ENCODE data around the gene NPIPA3. TPM values are rescaled to one million over a fixed set of nuclear protein-coding genes. Genes with fewer than 3 reads are reported as not detected.
A peak's percentile ranks its signal among the peaks of the same experiment; 100 is the strongest.
"Not testable (repeated sequence)": the region's sequence is repeated elsewhere in the genome, so short reads cannot be mapped to it uniquely, and the experiment has no call there.

NPIPA3 gene
- 1 to 10 TPM in 1 of 4 donors, under 1 TPM in 2, not detected in 1; 0.21 to 1.6 (median 0.78) TPM for polyA plus RNA-seq
- long read RNA-seq, donor 1 = 0 reads
- long read RNA-seq, donor 2 = 0 reads
- long read RNA-seq, donor 3 = 0 reads
- long read RNA-seq, donor 4 = 0 reads
- long read RNA-seq, donor 5 = 0 reads
- long read RNA-seq, donor 6 = 0 reads
- long read RNA-seq, donor 7 = 0 reads
- long read RNA-seq, donor 8 = 0 reads
- long read RNA-seq, donor 9 = 0 reads
- long read RNA-seq, donor 10 = 0 reads

DNA sequence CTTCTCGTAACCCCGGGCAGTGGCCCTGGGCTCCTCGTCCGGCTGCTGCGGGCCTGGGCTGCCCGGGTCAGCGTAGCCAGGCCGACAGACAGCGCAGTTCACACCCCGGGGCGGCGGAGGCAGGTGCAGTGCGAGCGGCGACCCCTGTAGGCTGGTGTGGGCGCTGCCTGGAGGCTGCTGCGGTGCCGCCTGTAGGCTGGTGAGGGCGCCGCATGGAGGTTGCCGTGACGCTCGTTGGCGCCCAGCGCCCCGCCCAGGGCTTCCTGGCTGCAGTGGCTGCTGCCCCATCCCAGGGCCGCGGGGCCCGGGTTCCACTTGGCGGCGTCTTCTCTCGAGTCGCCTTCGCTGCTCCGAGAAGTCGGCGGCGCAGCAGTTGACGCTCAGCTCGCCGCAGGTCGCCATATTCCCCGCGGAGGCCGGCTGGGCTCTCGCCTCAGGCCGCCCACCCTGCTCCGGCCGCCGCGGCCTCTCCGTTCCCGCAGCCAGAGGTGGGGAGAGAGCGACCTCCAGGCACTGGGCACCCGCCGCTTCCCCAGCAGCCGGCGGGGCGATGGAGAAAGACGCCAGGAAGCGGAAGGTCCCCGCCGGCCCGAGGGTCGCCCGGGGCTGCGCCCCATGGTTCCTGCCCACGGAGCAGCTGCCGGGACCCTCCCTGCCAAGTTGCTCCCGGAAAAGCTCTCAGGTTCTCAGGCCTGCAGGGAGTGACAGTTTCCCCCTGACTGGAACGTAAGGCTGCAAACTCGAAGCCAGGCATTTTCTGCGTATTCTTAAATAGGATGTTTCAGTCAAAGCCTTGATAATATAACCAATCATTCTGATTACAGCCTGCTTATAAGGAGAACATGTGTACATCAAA lies at the start of gene NPIPA3:
TSS of gene NPIPA3 (plus strand) at position 256 of the 856 bp plus-strand sequence. CDS start 5,533 bp downstream, outside the sequence.
- H3K27ac ChIP-seq (ENCODE audit: low read depth in 1 of 3, low read length in 2 of 3); H3K27me3 ChIP-seq (ENCODE audit: control insufficient read depth in 3 of 3, insufficient read depth in 3 of 3, low read length in 3 of 3); H3K9me3 ChIP-seq (ENCODE audit: control insufficient read depth in 2 of 2, insufficient read depth in 1 of 2, low read depth in 1 of 2, low read length in 1 of 2); H3K36me3 ChIP-seq (ENCODE audit: control insufficient read depth in 3 of 3, insufficient read depth in 2 of 3, low read depth in 1 of 3, low read length in 3 of 3); FAIRE-seq; H3K4me1 ChIP-seq (ENCODE audit: control insufficient read depth in 3 of 3, insufficient read depth in 2 of 3, low read depth in 1 of 3, low read length in 2 of 3); DNase-seq; H3K4me3 ChIP-seq (ENCODE audit: low read depth in 1 of 3, low read length in 3 of 3): not testable (repeated sequence)
- no CpG with 5 or more reads among the region's 73 CpGs for WGBS, 3 donors

GRCh38 chr16:14658063-14658462 lies 45.1 kb upstream of the NPIPA3 start:
- Histone ChIP-seq H3K27ac (ENCODE audit: low read depth in 1 of 3, low read length in 2 of 3) (peak overlapping the region in 2 of 3 donors; percentile 25 to 90), H3K9me3 (ENCODE audit: control insufficient read depth in 2 of 2, insufficient read depth in 1 of 2, low read depth in 1 of 2, low read length in 1 of 2) (no peaks in the 10 kb centered on the region), H3K4me3 (ENCODE audit: low read depth in 1 of 3, low read length in 3 of 3) (no peak overlapping the region), H3K27me3 (ENCODE audit: control insufficient read depth in 3 of 3, insufficient read depth in 3 of 3, low read length in 3 of 3) (no peaks in the 10 kb centered on the region), H3K36me3 (ENCODE audit: control insufficient read depth in 3 of 3, insufficient read depth in 2 of 3, low read depth in 1 of 3, low read length in 3 of 3) (peaks cover 17 to 52% (median 22%) of the 10 kb centered on the region in 3 donors), H3K4me1 (ENCODE audit: control insufficient read depth in 3 of 3, insufficient read depth in 2 of 3, low read depth in 1 of 3, low read length in 2 of 3) (peaks cover 3 to 8% (median 4%) of the 10 kb centered on the region in 3 donors)
- DNase-seq = peak in 1 of 2 donors; percentile 45
- FAIRE-seq = no peak
- 28 to 59% (median 52%) methylated on average over 2 of the region's 2 CpGs for WGBS, 3 donors

- H3K4me3 ChIP-seq (ENCODE audit: low read depth in 1 of 3, low read length in 3 of 3) = no peak overlapping the region
- FAIRE-seq = no peak
- peaks cover 16 to 43% (median 18%) of the 10 kb centered on the region in 3 donors for H3K36me3 ChIP-seq (ENCODE audit: control insufficient read depth in 3 of 3, insufficient read depth in 2 of 3, low read depth in 1 of 3, low read length in 3 of 3)
- WGBS, 3 donors = 34 to 69% (median 53%) methylated on average over 16 of the region's 16 CpGs
- H3K27ac ChIP-seq (ENCODE audit: low read depth in 1 of 3, low read length in 2 of 3) = peak overlapping the region in 2 of 3 donors; percentile 75 to 85
- DNase-seq = peak in 1 of 2 donors; percentile 77
- H3K27me3 ChIP-seq (ENCODE audit: control insufficient read depth in 3 of 3, insufficient read depth in 3 of 3, low read length in 3 of 3) = no peaks in the 10 kb centered on the region
- no peaks in the 10 kb centered on the region for H3K9me3 ChIP-seq (ENCODE audit: control insufficient read depth in 2 of 2, insufficient read depth in 1 of 2, low read depth in 1 of 2, low read length in 1 of 2)
- H3K4me1 ChIP-seq (ENCODE audit: control insufficient read depth in 3 of 3, insufficient read depth in 2 of 3, low read depth in 1 of 3, low read length in 2 of 3) = peaks cover 0 to 13% (median 3%) of the 10 kb centered on the region in 3 donors
Observed at GRCh38 chr16:14667347-14668266, 35.6 kb upstream of the NPIPA3 start.

GRCh38 chr16:14668556-14669223 lies 34.5 kb upstream of the NPIPA3 start:
- H3K4me3 ChIP-seq (ENCODE audit: low read depth in 1 of 3, low read length in 3 of 3) = no peak overlapping the region
- peak in 1 of 2 donors; percentile 89 for DNase-seq
- WGBS, 3 donors = 17 to 56% (median 43%) methylated on average over 7 of the region's 7 CpGs
- no peak for FAIRE-seq
- no peaks in the 10 kb centered on the region for H3K27me3 ChIP-seq (ENCODE audit: control insufficient read depth in 3 of 3, insufficient read depth in 3 of 3, low read length in 3 of 3)
- H3K9me3 ChIP-seq (ENCODE audit: control insufficient read depth in 2 of 2, insufficient read depth in 1 of 2, low read depth in 1 of 2, low read length in 1 of 2) = no peaks in the 10 kb centered on the region
- peaks cover 13 to 38% (median 13%) of the 10 kb centered on the region in 3 donors for H3K36me3 ChIP-seq (ENCODE audit: control insufficient read depth in 3 of 3, insufficient read depth in 2 of 3, low read depth in 1 of 3, low read length in 3 of 3)
- H3K4me1 ChIP-seq (ENCODE audit: control insufficient read depth in 3 of 3, insufficient read depth in 2 of 3, low read depth in 1 of 3, low read length in 2 of 3) = peaks cover 0 to 14% (median 3%) of the 10 kb centered on the region in 3 donors
- peak overlapping the region in 2 of 3 donors; percentile 75 to 85 for H3K27ac ChIP-seq (ENCODE audit: low read depth in 1 of 3, low read length in 2 of 3)

DNA sequence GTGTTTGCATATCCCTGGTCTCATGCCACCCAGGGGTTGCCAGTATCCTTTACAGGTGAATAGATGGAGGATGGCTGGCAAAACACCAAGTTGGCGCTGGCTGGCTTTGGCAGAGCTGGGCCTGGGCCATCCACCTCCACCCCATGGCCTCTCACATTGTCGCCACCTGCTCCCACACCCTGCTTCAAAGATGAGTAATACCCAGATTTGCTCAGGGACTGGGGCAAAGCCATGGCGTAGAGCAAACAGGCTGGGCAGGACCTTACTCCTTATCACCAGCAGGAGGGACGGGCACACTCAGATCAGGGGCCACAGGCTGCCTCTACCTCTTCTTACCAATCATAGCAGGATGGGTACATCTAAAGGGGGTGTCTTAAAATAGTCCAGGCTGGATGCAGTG lies 33.4 kb upstream of the NPIPA3 start:
- no peaks in the 10 kb centered on the region for H3K27me3 ChIP-seq (ENCODE audit: control insufficient read depth in 3 of 3, insufficient read depth in 3 of 3, low read length in 3 of 3)
- FAIRE-seq (no peak), DNase-seq (peak in 1 of 2 donors; percentile 95)
- peak overlapping the region in 2 of 3 donors; percentile 14 to 88 for H3K27ac ChIP-seq (ENCODE audit: low read depth in 1 of 3, low read length in 2 of 3)
- peaks cover 0 to 14% (median 3%) of the 10 kb centered on the region in 3 donors for H3K4me1 ChIP-seq (ENCODE audit: control insufficient read depth in 3 of 3, insufficient read depth in 2 of 3, low read depth in 1 of 3, low read length in 2 of 3)
- H3K9me3 ChIP-seq (ENCODE audit: control insufficient read depth in 2 of 2, insufficient read depth in 1 of 2, low read depth in 1 of 2, low read length in 1 of 2) = no peaks in the 10 kb centered on the region
- peaks cover 10 to 30% (median 13%) of the 10 kb centered on the region in 3 donors for H3K36me3 ChIP-seq (ENCODE audit: control insufficient read depth in 3 of 3, insufficient read depth in 2 of 3, low read depth in 1 of 3, low read length in 3 of 3)
- WGBS, 3 donors = 11 to 64% (median 25%) methylated on average over 4 of the region's 4 CpGs
- H3K4me3 ChIP-seq (ENCODE audit: low read depth in 1 of 3, low read length in 3 of 3) = no peak overlapping the region

DNA sequence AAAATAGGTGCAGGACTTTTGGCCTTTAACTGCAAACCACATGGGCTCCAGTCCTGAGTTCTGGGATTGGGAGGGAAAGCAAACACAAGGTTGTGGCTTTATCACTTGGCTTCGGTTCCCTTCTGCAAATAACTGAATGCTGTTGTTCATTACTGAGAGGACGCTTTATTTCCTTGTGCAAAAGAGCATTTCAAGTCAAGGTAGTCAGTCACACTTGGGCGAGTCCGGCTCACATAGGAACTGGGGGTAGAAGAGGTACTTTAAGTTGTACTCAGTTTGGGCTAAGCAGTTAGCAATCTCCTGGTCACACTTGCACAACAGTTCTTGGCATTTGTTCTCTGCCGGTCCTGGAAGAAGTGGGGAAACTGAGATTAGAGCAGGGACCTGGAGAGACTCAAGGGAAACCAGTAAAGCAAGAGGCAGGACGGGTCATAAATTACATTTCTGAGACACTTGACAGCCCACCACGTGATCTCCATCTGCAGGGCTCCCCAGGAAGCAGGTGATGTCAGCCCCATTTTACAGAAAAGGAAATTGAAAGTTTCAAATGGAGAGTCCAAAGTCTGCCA lies 30.7 kb upstream of the NPIPA3 start:
- Histone ChIP-seq H3K27me3 (ENCODE audit: control insufficient read depth in 3 of 3, insufficient read depth in 3 of 3, low read length in 3 of 3) (no peaks in the 10 kb centered on the region), H3K4me1 (ENCODE audit: control insufficient read depth in 3 of 3, insufficient read depth in 2 of 3, low read depth in 1 of 3, low read length in 2 of 3) (peaks cover 0 to 11% (median under 1%) of the 10 kb centered on the region in 3 donors), H3K27ac (ENCODE audit: low read depth in 1 of 3, low read length in 2 of 3) (peak overlapping the region in 2 of 3 donors; percentile 14 to 73), H3K9me3 (ENCODE audit: control insufficient read depth in 2 of 2, insufficient read depth in 1 of 2, low read depth in 1 of 2, low read length in 1 of 2) (no peaks in the 10 kb centered on the region), H3K4me3 (ENCODE audit: low read depth in 1 of 3, low read length in 3 of 3) (no peak overlapping the region), H3K36me3 (ENCODE audit: control insufficient read depth in 3 of 3, insufficient read depth in 2 of 3, low read depth in 1 of 3, low read length in 3 of 3) (peaks cover 3 to 15% (median 4%) of the 10 kb centered on the region in 3 donors)
- DNase-seq = peak in 1 of 2 donors; percentile 67
- no peak for FAIRE-seq
- 20 to 44% (median 35%) methylated on average over 7 of the region's 7 CpGs for WGBS, 3 donors

- no peak for DNase-seq
- H3K9me3 ChIP-seq (ENCODE audit: control insufficient read depth in 2 of 2, insufficient read depth in 1 of 2, low read depth in 1 of 2, low read length in 1 of 2) = no peaks in the 10 kb centered on the region
- WGBS, 3 donors = 88 to 92% (median 90%) methylated on average over 3 of the region's 3 CpGs
- H3K4me1 ChIP-seq (ENCODE audit: control insufficient read depth in 3 of 3, insufficient read depth in 2 of 3, low read depth in 1 of 3, low read length in 2 of 3) = peaks cover 0 to 5% (median 0%) of the 10 kb centered on the region in 3 donors
- no peak overlapping the region for H3K4me3 ChIP-seq (ENCODE audit: low read depth in 1 of 3, low read length in 3 of 3)
- H3K36me3 ChIP-seq (ENCODE audit: control insufficient read depth in 3 of 3, insufficient read depth in 2 of 3, low read depth in 1 of 3, low read length in 3 of 3) = no peaks in the 10 kb centered on the region
- H3K27me3 ChIP-seq (ENCODE audit: control insufficient read depth in 3 of 3, insufficient read depth in 3 of 3, low read length in 3 of 3) = no peaks in the 10 kb centered on the region
- no peak for FAIRE-seq
- no peak overlapping the region for H3K27ac ChIP-seq (ENCODE audit: low read depth in 1 of 3, low read length in 2 of 3)
Observed at GRCh38 chr16:14676633-14677032, 26.6 kb upstream of the NPIPA3 start.
